Measurements from ENCODE around the gene CROCC2. TPM values are rescaled to one million over a fixed set of nuclear protein-coding genes. Genes with fewer than 3 reads are reported as not detected.

The CROCC2 gene
- not detected in 2 replicates for total RNA-seq

GRCh38 chr2:240906141-240906910, at the start of gene CROCC2:
Gene CROCC2, plus strand, starts transcription at chr2:240906336. Its CDS starts 178 bp downstream, at chr2:240906514.

GRCh38 chr2:240868286-240869108, 37.6 kb upstream of the CROCC2 start, which contains the start of gene AGXT:
Gene AGXT, plus strand, starts transcription at chr2:240868824. Its CDS starts 42 bp downstream, at chr2:240868866.

GRCh38 chr2:240895656-240896388, 10.3 kb upstream of the CROCC2 start, which contains the start of gene MAB21L4:
Gene MAB21L4, minus strand, starts transcription at chr2:240896156. Its CDS starts 159 bp downstream, at chr2:240895997.

GRCh38 chr2:240997856-240998705, 91.9 kb downstream of the CROCC2 start, which contains the start of gene SNED1:
Gene SNED1, plus strand, starts transcription at chr2:240998618. Its CDS starts 220 bp downstream, at chr2:240998838.

Other genes with a start within 250 kb of the CROCC2 start
- not detected in 2 replicates for gene AQP12B, start 223.5 kb upstream of the CROCC2 start, total RNA-seq
- gene AQP12A, start 214.5 kb upstream of the CROCC2 start, total RNA-seq, result not detected in 2 replicates
- under 0.01 TPM in 1 of 2 replicates, not detected in the other for gene KIF1A, start 86.1 kb upstream of the CROCC2 start, total RNA-seq
- gene AGXT, start 37.5 kb upstream of the CROCC2 start, total RNA-seq, result not detected in 2 replicates
- not detected in 2 replicates for gene MAB21L4, start 10.2 kb upstream of the CROCC2 start, total RNA-seq
- 17.9 and 27.4 TPM in 2 replicates for gene SNED1, start 92.3 kb downstream of the CROCC2 start, total RNA-seq
- 32.1 and 82.8 TPM in 2 replicates for gene MTERF4, start 196.0 kb downstream of the CROCC2 start, total RNA-seq
- 5.9 and 27.3 TPM in 2 replicates for gene PASK, start 243.1 kb downstream of the CROCC2 start, total RNA-seq
- gene PPP1R7, start 244.1 kb downstream of the CROCC2 start, total RNA-seq, result 42.2 and 73.9 TPM in 2 replicates

All from dermis lymphatic vessel endothelial cell (primary cell).